Smooth muscle cell (in vitro differentiated cells): ENCODE data around the gene MMUT. TPM values are rescaled to one million over a fixed set of nuclear protein-coding genes. Genes with fewer than 3 reads are reported as not detected.

Source experiments
- DNase-seq: peaks from one replicate; lab custom pipeline; 2025; ENCODE audit not compliant: unreplicated experiment; lab: John Stamatoyannopoulos, UW
- H2AFZ ChIP-seq: fragments of 200-600 bp; sonication (generic); 2 replicates; pipeline ENCODE4 v1.6.0; 2016; ENCODE audit warnings: antibody characterized with exemption, low read depth, mild to moderate bottlenecking
- H3F3A ChIP-seq: fragments of 200-600 bp; sonication (generic); 2 replicates; pipeline ENCODE4 v1.6.0; 2017; ENCODE audit warnings: antibody characterized with exemption, low read depth
- H3K27ac ChIP-seq: fragments of 200-600 bp; sonication (generic); 2 replicates; pipeline ENCODE4 v1.5.1; 2016; ENCODE audit warnings: low read depth, mild to moderate bottlenecking
- H3K27me3 ChIP-seq: fragments of 200-600 bp; sonication (generic); 2 replicates; pipeline ENCODE4 v1.6.1; 2016; ENCODE audit warnings: low read depth, mild to moderate bottlenecking
- H3K36me3 ChIP-seq: fragments of 200-600 bp; sonication (generic); 2 replicates; pipeline ENCODE4 v1.5.1; 2016; ENCODE audit warnings: low read depth
- H3K4me1 ChIP-seq: fragments of 200-600 bp; sonication (generic); 2 replicates; pipeline ENCODE4 v1.5.1; 2016; ENCODE audit warnings: low read depth
- H3K4me2 ChIP-seq: fragments of 200-600 bp; sonication (generic); 2 replicates; pipeline ENCODE4 v1.6.0; 2016; ENCODE audit warnings: mild to moderate bottlenecking
- H3K4me3 ChIP-seq: fragments of 200-600 bp; sonication (generic); 2 replicates; pipeline ENCODE4 v1.5.1; 2016; ENCODE audit warnings: mild to moderate bottlenecking
- H3K79me2 ChIP-seq: fragments of 200-600 bp; sonication (generic); 2 replicates; pipeline ENCODE4 v1.6.0; 2016; ENCODE audit warnings: low read depth, mild to moderate bottlenecking
- H3K9ac ChIP-seq: fragments of 200-600 bp; sonication (generic); 2 replicates; pipeline ENCODE4 v1.6.0; 2016; ENCODE audit warnings: low read depth
- H3K9me3 ChIP-seq: fragments of 200-600 bp; sonication (generic); replicated peaks from 2 replicates; pipeline ENCODE4 v1.5.1; 2016; ENCODE audit warnings: low read depth
- H4K20me1 ChIP-seq: fragments of 200-600 bp; sonication (generic); 2 replicates; pipeline ENCODE4 v1.6.0; 2016; ENCODE audit warnings: low read depth
- CTCF ChIP-seq: fragments of 200-600 bp; sonication (generic); IDR thresholded peaks from 2 replicates; pipeline ENCODE4 v1.5.1; 2017; ENCODE audit warnings: borderline replicate concordance, mild to moderate bottlenecking, antibody characterized with exemption; ENCODE audit not compliant: insufficient read depth, poor library complexity, severe bottlenecking
- WGBS: methylation state at CpG from one replicate; pipeline ENCODE4 v1.1.7; 2016; ENCODE audit warnings: low lambda C conversion rate; 5-methylcytosine and 5-hydroxymethylcytosine counted together
- polyA plus RNA-seq: library from polyadenylated mRNA; unstranded; fragments of >200 nt; fragmentation: Nextera tagmentation; extraction: Ambion mirVana; gene quantifications from 2 replicates; pipeline ENCODE4 v1.2.1, GENCODE V29; 2016
- total RNA-seq: library from RNA; depleted of rRNA; stranded (reverse); fragments of >200 nt; gene quantifications from 2 replicates; pipeline ENCODE4 v1.2.3, GENCODE V29; 2014

MMUT gene
- total and polyA plus RNA-seq, 2 experiments from 2014 or later: 17.0 to 18.5 TPM

DNA sequence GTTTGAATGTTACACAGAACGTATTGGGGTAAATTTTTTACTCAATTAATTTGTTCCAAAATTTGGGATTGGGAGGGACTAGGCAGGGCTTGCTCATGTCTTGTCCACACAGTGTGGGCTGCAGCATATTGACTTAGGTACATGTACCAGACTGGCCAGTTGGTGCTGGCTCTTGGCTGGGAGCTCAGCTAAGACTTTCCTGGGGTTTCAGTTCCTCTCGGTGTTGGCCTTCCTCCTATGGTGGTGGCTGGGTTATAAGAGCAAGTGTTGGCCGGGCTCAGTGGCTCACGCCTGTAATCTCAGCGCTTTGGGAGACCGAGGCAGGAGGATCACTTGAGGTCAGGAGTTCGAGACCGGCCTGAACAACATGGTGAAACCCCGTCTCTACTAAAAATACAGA is 5.0 kb upstream of the MMUT start:
- no peak overlapping the region for H2AFZ ChIP-seq
- WGBS: 95% methylated on average over 9 of the region's 9 CpGs
- DNase-seq: no peak
- H3K9ac ChIP-seq: no peak overlapping the region
- H3K4me1 ChIP-seq: no peaks in the 10 kb centered on the region
- no peaks in the 10 kb centered on the region for H3F3A ChIP-seq
- H3K79me2 ChIP-seq: peaks cover 27% of the 10 kb centered on the region
- TF ChIP-seq CTCF: no peak
- no peaks in the 10 kb centered on the region for H4K20me1 ChIP-seq
- H3K9me3 ChIP-seq: no peaks in the 10 kb centered on the region
- H3K27ac ChIP-seq: no peak overlapping the region
- no peak overlapping the region for H3K4me3 ChIP-seq
- H3K36me3 ChIP-seq: peaks cover 3% of the 10 kb centered on the region
- no peak overlapping the region for H3K4me2 ChIP-seq
- H3K27me3 ChIP-seq: no peaks in the 10 kb centered on the region

DNA sequence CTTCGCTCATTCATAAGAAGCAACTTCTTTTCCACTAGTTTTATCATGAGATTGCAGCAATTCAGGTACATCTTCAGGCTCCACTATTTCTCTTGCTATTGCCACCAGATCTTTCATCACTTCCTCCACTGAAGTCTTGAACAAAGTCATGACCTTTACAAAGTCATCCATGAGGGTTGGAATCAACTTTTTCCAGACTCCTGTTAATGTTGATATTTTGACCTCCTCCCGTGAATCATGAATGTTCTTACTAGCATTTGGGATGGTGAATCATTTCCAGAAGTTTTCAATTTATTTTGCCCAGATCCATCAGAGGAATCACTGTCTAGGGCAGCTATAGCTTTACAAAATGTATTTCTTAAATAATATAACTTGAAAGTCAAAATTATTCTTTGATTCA is 1.6 kb upstream of the MMUT start:
- no peak overlapping the region for H2AFZ ChIP-seq
- H3K36me3 ChIP-seq: no peaks in the 10 kb centered on the region
- H3K4me3 ChIP-seq: no peak overlapping the region
- H3K27ac ChIP-seq: no peak overlapping the region
- H4K20me1 ChIP-seq: no peaks in the 10 kb centered on the region
- TF ChIP-seq CTCF: no peak
- H3K4me2 ChIP-seq: no peak overlapping the region
- no peaks in the 10 kb centered on the region for H3K9me3 ChIP-seq
- H3F3A ChIP-seq: no peaks in the 10 kb centered on the region
- no peak for DNase-seq
- no peaks in the 10 kb centered on the region for H3K27me3 ChIP-seq
- no peak overlapping the region for H3K9ac ChIP-seq
- 99% methylated on average over 2 of the region's 2 CpGs for WGBS
- H3K4me1 ChIP-seq: peaks cover 15% of the 10 kb centered on the region
- peaks cover 60% of the 10 kb centered on the region for H3K79me2 ChIP-seq

DNA sequence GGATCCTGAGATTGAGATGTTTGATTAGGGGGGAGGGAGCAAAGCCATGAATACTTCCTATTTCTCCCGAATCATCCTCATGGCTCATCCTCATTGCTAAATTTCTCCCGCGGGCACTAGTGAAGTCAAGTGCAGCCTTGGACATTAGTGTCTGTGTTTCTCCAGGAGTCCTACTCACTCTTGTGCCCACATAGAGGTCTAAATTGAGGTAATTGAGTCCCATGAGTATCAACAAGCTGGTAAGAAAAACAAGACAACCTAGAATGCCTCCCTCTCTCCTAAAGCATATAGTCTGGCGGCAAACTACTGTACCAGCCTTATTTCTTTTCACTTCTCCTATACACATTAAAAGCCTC is 537 bp upstream of the MMUT start:
- Histone ChIP-seq H3F3A (no peaks in the 10 kb centered on the region), H3K4me3 (peak overlapping the region; percentile 91), H4K20me1 (no peaks in the 10 kb centered on the region), H3K4me1 (peaks cover 15% of the 10 kb centered on the region), H3K27ac (peak overlapping the region; percentile 28), H3K9me3 (no peaks in the 10 kb centered on the region), H3K36me3 (no peaks in the 10 kb centered on the region), H3K27me3 (no peaks in the 10 kb centered on the region), H3K79me2 (peaks cover 64% of the 10 kb centered on the region), H3K4me2 (peak overlapping the region; percentile 96), H2AFZ (peak overlapping the region; percentile 97), H3K9ac (peak overlapping the region; percentile 95)
- WGBS: 0% methylated on average over 4 of the region's 4 CpGs
- no peak for DNase-seq
- TF ChIP-seq CTCF: no peak

- Histone ChIP-seq H3K27ac (peak overlapping the region; percentile 73), H3K79me2 (peaks cover 62% of the 10 kb centered on the region)
These were observed 490 bp downstream of the MMUT start for GRCh38 chr6:49462599-49462926.

More at GRCh38 chr6:49462599-49462926, 490 bp downstream of the MMUT start:
- H2AFZ ChIP-seq: peak overlapping the region; percentile 97
- H3K9me3 ChIP-seq: no peaks in the 10 kb centered on the region
- H3K4me3 ChIP-seq: peak overlapping the region; percentile 91
- no peak for TF ChIP-seq CTCF
- H4K20me1 ChIP-seq: no peaks in the 10 kb centered on the region
- DNase-seq: no peak
- no peaks in the 10 kb centered on the region for H3K27me3 ChIP-seq
- peak overlapping the region; percentile 95 for H3K9ac ChIP-seq
- no peaks in the 10 kb centered on the region for H3K36me3 ChIP-seq
- no peaks in the 10 kb centered on the region for H3F3A ChIP-seq
- 5% methylated on average over 7 of the region's 7 CpGs for WGBS
- peak overlapping the region; percentile 96 for H3K4me2 ChIP-seq
- peaks cover 15% of the 10 kb centered on the region for H3K4me1 ChIP-seq
